ENCODE measurements around the gene ZFAND2B.
A peak's percentile ranks its signal among the peaks of the same experiment; 100 is the strongest.

Gene ZFAND2B

DNA sequence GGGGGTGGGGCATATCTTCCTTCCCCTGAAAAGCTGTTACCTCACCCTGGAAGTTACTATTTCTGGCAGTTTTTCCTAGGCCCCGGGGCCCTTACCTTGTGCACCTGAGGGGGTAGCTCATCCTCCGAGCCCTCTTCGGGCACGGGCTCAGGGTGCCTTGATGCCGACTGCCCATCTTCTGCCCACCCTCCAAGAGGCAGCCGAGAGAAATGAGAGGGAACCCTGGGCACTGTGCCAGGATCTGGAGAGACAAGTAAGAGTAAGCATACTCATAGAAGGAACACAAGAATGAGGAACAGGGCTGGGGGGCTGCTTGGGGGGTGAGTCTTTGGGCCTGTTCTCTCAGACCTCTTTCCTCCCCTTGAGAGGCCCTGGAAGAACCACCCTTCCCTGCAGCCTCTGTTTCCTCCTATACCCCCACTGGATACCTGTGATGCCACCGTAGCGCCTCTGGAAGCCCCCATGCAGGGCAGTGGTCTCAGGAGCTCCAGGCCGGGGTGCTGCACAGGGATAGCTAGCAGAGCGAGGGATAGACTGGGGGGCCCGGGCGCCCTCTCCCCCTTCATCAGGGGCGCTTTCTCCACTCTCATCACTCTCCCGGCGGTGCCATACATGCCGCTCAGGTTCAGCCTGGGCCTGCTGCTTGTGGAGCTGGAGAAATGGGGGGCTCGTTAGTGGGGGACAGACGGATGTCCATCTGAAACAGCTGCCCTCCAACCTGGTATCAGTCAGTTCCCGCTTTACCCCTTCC, 14.2 kb downstream of the ZFAND2B start:
- DNase-seq (ENCODE audit: low read depth in 2 of 2), result no peak

DNA sequence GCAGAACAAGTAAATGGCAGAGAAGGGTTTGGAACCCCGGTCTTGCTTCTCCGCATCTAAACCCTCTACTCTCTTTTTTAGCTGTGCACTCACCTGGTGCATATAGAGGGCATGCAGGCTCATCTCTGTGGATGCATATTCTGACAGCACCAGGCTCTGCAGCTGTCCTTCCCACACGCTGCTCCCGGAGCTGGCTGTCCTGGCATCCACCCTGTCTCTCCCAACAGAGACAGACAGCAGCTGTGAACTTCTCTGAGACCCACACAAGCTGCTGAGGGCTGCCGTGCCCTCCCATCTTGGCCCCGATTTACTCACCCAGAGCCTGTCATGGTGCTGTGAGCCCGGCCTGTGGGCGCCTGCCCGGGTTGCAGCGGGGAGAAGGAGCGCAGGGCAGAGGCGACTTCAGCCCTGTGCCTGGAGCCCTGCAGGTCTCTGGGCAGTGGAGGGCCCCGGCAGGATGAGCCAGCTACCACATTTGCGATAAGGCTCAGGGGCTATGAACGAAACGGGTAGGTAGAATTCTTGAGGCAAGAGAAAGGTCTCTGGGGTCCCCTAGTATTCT, 15.5 kb downstream of the ZFAND2B start:
- DNase-seq (ENCODE audit: low read depth in 2 of 2), result no peak

DNA sequence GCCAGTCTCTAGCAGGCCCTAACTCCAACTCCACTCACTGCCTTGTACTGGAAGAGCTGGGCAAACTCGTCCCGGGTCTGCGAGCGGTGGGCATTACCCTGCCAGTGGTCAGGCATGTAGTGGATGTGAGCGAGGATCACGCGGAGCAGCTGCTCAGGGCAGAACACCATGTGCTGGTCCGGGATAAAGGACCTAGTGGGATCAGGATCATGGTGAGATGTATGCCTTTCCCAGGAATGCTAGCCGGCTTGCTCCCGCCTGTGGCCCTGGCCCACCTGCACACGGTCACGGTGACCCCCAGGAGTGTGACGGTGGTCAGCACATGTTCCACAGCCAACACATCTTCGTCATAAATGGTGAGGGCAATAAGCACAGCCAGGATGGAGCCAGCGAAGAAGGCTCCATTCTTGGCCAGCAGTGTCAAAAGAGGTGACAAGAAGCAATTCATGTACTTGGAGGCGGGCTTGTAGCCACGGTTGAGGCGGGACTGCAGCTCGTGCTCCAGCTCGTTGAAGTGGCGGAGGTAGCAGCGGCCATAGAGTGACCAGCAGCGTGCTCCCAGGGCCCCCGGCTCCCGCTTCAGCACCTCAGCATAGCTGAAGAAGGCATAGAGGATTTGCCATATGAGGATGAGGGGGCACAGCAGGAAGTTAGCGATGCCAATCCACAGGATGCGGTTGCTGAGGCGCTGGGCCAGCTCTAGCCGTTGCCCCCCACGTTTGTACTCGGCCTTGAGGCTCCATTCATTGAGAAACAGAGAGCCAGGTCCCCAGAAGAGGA, 17.4 kb downstream of the ZFAND2B start:
- DNase-seq (ENCODE audit: low read depth in 2 of 2), result no peak

DNA sequence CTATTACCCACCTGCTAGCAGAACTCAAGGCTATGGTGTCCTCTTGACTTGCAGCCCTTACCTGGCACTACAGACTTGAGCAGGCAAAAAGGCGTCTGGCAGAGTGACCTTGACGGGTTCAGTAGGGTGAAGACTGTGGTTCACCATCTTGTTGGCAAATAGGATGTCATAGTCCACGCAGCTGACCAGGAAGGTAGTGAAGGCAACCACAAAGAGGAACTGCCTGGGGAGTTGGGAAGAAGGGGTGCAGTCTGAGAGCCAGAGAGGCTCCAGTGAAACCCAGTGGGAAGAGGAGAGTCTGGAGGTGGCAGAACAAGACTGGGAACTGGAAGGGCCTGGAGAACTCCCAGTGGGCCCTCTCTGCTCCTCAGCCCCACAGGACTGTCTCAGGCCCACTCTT, 18.8 kb downstream of the ZFAND2B start:
- DNase-seq (ENCODE audit: low read depth in 2 of 2), result no peak

DNA sequence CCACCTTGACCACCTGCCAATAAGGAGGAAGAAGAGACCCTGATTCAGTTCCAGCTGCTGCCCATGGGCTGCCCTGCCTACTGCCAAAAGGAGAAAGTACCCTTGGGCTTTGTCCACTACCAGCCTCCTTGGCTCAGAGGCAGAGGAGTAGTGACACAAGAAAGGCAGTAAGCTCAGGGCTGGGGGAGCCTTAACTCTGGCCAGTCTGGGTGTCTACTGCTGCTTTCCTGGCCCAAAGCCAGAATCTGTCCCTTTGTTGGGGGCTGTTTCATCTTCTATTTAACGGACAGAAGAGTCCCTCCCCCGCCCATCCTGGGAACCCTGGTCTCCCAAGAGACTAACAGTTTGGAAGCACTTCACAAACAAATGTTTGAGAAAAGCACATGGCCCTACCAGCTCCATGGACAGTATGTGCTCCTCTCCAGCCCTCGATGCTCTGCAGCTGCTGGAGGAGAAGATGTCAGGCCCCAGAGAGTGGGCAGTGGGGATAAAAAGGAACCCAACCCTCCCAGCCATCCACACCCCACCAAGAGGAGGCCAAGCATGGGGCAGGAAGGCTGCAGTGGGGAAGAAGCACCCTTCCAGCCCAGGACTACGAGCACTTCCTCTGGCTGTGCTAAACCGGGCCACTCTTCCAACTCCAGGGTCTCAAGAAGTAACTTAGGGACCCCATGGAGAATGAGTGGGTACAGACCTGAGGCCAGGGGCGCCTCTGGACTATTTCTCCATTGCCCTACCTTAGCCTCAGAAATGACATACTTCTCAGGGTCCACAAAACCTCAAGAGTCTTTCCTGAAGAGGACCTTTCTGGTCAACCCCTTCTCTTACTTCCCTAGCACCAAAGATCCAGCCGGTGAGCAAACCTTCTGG, 21.7 kb downstream of the ZFAND2B start:
- no peak for DNase-seq (ENCODE audit: low read depth in 2 of 2)

DNA sequence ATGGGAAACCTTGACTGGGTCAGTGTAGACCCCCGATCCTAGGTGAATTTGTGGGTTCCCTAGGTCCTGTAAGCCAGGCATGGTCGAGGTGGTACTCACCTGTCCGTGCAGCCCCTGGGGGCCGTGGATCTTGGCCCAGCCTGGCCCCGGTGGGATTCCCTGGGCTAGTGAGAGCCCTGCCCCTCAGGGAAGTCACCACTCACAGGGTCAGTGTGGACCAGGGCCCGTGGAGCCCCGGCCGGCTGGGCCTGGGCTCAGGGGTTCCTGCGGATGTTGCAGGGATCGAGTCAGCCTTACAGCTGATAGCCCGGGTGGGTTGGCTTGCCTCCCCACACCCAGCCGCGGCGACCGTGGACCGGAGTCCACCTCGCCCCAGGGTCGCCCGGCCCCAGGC, 22.3 kb downstream of the ZFAND2B start:
- DNase-seq (ENCODE audit: low read depth in 2 of 2), result no peak

DNA sequence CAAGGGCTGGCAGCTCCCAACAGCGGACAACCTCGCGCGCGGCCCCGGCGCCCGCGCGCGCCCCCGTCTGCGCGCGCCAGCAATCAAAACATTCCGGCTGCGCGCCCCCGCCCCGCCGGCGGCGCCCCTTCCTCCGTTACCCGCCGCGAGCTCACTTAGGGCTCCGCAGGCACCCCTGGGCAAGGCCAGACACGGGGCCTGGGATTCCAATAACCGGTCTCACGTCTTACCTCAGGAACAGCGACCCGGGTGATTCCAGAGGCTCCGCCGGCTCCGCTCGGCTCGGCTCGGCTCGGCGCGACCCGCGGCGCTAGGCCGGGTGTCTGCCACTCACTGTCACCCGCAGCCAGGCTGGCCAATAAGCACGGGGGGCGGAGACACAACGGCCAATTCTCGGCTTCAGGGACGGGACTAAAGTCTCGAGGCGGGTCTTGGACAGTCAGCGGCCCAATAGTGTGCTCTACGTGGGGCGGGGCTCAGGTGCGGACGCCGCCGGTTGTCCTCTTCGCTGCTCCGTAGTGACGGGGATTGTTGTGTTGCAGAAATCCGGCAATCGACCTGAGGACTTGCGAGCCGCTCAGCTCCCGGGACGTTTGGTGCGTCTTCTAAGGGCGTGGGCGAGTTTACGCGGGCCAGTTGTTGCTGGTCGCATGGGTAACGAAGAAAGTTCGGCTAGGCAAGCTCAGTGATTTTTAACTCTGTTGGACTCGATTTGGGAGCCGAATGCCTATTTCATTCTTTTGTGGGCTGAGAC, 22.9 kb downstream of the ZFAND2B start, which contains the start of the genes ANKZF1 and ATG9A:
Gene ANKZF1, plus strand, starts transcription at position 502 of the 754 bp plus-strand sequence. CDS start 452 bp downstream, outside the sequence.
Gene ATG9A, minus strand, starts transcription at position 332 of the 754 bp plus-strand sequence. CDS start 1,612 bp downstream, outside the sequence.
- DNase-seq (ENCODE audit: low read depth in 2 of 2), result peak; percentile 95 to 99

DNA sequence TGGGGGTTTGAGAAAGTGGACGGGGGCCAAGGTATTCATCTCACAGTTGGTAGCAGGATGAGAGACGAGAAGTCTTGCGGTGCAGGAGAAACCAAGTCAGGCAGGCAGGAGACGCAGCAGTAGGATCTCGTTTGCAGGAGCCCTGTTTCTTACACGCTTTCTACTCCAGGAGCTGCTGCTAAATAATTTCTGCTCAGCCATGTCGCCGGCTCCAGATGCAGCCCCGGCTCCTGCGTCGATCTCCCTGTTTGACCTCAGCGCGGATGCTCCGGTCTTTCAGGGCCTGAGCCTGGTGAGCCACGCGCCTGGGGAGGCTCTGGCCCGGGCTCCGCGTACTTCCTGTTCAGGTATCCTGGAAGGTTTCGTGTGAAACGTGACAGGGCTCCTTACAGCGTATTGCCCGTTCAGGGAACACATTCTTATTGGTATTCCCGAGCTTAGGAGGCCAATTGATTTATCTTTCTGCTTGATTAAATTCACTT, 23.5 kb downstream of the ZFAND2B start:
- DNase-seq (ENCODE audit: low read depth in 2 of 2), result peak; percentile 44 to 58

DNA sequence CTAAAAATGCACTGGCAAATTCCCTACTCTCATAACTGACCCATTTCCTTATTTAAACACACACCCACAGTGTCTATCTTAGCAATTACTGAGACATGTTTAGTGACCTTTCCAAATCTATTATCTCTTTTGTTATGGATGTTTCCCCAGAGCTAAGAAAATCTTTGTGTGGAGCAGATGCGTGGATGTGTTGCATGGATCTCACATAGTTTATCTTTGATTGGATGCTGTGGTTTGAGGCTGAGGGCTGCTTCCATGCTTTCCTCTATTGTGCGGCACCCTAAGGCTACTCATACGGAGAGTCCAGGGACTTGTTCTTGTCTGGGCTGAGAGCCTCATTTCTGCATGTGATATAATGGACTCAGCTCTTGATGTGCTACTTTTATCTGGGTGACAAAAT, 27.7 kb downstream of the ZFAND2B start:
- no peak for DNase-seq (ENCODE audit: low read depth in 2 of 2)

DNA sequence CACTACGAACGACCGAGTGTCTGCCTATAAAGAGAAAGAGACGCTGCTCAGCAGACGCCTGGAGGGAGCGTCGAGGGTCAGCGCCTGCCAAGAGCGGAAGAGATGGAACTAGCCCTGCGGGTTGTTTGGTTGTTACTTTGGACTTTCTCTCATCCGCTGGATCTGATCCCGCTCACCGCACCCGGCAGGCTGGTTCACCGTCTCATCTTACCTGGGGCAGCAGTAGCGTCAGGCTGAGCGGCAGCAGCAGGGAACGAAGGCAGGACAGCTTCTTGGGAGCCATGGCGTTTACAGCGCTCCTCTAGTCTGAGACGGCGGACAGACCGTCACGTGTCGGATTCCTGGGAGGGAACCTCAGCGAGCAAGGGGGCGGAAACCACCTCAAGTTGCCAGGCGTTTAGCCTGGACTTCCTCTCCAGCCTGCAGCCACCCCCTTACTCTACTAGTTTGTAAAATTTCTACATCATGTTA, 36.7 kb downstream of the ZFAND2B start:
- no peak for DNase-seq (ENCODE audit: low read depth in 2 of 2)

DNA sequence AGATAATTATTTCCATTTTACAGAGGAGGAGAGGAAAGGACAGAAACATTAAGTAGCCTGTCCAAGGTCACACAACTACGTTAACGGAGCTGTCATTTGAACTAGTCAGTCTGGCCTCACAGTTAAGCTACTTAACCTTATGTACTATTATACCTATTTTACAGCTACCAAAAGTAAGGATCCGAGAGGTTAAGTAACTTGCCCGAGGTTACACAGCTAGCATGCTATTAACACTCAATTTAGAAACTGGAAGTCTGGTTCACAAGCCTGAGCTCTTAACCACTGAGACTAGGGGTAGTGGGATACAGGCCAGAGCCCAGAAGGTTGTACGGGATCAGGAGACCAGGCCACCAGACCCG, 38.2 kb downstream of the ZFAND2B start:
- no peak for DNase-seq (ENCODE audit: low read depth in 2 of 2)

DNA sequence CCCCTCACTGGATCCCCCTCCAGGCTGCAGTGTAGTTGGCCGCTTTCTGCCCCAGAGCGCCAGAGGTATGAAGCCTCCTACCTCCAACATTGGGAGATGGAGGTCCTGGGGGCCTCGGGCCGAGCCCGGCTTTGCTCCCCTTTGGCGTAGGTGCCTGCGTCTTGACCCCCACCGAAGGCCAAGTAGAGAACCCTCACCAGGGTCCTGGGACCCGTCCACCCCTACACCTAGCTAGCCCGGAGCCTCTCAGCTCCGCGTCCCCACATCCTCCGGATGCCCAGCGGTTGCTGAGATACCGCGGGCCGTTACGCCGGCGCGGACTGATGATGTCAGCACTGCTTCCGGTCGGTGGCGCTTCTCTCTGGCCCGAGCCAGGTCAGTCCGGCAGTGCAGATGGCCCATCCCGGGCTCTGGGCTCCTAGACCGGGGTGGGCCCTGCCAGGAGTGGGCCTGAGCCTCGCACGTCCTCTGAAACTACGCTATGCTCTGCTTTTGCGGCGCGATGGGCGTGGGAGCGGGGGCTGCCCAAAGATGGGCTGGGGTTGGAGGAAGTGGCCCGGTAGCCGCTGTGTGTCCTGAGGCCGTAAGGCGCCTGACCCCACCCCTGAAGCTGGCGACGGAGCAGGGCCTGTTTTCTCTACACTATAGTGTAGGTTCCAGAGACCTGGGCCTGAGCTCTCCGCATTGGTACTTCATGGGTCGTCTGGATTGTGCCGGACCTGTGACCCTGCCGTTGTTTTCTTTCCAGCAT, 38.7 kb downstream of the ZFAND2B start, which contains the start of the genes GLB1L and STK16:
Gene GLB1L, minus strand, starts transcription at position 297 of the 751 bp plus-strand sequence. CDS start 1,871 bp downstream, outside the sequence.
Gene STK16, plus strand, starts transcription at position 332 of the 751 bp plus-strand sequence. CDS start 521 bp downstream, outside the sequence.
- DNase-seq (ENCODE audit: low read depth in 2 of 2), result peak; percentile 85 to 89

DNA sequence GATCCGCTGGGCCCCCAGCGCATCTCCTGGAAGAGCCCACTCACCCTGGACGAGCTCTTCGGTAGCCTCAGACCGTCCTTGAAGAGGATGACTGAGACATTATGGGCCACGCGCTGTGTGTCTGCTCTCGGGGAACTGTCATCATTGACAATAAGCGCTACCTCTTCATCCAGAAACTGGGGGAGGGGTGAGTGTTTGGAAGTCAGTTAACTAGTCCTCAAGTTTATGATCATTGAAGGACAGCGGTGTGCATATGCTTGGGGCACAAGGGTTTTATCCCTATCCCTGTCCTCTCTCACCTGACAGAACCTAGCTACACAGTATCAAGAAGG, 39.3 kb downstream of the ZFAND2B start:
- DNase-seq (ENCODE audit: low read depth in 2 of 2), result no peak

DNA sequence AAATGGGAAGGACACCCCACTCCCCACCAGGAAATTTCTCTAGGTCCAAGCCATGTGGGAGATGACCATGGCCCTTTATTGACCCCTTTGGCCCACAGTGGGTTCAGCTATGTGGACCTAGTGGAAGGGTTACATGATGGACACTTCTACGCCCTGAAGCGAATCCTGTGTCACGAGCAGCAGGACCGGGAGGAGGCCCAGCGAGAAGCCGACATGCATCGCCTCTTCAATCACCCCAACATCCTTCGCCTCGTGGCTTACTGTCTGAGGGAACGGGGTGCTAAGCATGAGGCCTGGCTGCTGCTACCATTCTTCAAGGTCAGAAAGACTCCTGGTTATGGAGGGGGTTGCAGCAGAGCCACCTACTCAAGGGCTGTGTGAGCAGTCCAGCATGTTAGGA, 40.0 kb downstream of the ZFAND2B start:
- no peak for DNase-seq (ENCODE audit: low read depth in 2 of 2)

DNA sequence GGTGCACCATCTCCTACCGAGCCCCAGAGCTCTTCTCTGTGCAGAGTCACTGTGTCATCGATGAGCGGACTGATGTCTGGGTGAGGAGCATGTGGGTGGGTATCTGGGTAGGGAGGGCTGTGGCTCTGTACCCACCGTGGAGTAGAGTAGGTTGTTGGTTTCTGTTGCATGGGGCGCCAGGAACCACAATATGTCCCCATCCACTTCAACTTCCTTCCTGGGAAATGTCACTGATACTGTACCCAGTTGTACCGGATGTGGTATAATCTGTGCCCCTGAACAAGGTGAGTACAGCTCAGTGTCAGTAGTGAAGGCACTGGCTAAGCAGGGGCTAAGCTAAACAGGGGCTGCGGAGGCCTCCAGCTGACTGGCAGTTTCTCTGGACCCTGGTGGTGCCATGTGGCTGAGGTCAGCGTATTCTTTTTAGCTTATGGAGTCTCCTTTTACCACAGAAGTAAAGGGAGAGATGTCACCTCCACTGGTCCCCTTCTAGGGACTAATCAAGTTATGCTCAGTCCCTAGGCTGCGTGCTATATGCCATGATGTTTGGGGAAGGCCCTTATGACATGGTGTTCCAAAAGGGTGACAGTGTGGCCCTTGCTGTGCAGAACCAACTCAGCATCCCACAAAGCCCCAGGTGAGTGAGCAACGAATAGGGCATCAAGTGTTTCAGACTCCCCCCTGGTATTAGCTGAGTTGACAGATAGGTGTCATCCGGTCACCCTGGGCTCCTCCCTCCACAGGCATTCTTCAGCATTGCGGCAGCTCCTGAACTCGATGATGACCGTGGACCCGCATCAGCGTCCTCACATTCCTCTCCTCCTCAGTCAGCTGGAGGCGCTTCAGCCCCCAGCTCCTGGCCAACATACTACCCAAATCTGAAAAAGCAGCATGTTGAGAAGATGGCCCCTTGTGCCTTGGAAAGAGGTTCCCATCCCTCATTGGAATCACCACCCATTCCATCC, 41.4 kb downstream of the ZFAND2B start:
- peak; percentile 33 to 49 for DNase-seq (ENCODE audit: low read depth in 2 of 2)

DNA sequence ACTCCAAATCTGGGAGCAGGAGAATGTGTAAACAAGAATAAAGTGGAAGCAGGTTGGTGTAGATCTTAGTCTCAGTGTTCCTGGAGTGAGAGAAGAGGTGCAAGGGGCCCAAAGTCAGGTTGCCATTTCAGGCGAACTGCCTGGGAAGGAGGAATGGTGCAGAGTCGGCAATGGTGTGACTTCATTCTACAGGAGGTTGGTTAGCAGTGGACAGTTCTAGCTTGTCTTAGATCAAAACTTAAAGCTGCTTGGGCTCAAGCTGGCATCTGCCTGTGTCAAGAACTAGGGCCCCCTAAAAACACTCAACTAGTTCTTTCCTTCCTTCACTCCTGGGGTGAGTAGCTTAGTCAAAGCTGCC, 42.2 kb downstream of the ZFAND2B start:
- DNase-seq (ENCODE audit: low read depth in 2 of 2), result no peak

DNA sequence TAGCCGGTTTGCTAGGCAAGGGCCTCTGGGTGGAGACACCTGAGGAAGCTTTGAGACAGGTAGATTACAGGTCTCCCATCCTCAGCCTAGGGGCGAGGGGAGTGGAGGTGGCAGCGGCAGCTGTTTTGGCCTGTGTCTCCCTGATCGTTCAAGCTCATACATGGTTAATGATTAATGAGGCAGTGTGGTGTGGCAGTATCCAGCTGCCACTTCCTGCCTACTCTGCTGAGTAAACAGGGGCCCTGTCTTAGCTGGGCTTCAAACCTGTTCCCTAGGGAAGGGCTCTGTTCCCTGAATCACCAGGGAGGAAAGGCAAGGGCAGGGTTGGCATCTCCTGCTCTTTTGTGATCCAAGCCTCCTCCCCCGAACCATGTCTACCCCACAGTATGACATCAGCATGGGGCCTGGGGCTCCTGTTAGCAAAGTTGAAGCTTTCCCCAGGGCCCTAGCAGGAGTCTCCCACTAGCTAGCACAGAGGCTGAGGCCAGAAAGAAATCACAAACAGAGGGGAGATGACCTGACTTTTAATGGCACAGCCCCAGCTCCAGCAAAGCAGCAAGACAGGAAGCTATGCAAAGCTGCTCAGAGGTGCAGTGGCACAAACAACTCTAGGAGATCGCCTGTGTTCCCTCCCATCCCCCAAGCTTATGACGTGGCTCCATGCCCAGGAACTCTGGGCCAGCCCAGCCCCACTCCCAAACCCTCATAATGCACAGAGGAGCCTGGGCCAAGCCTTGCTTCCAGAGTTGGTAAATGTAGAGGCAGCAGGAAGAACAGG, 42.8 kb downstream of the ZFAND2B start:
- no peak for DNase-seq (ENCODE audit: low read depth in 2 of 2)

All from stimulated activated CD4-positive, alpha-beta T cell treated with anti-CD3 and anti-CD28 coated beads, Interleukin-4, amount 100 ng/mL, for 48 hours (primary cell).